AG09319 (cell line): ENCODE measurements around the gene RELB.

ENCODE experiments used
- DNase-seq: peaks from one replicate; pipeline ENCODE4 v3.0.0-alpha.2; 2010; ENCODE audit warnings: low read depth; ENCODE audit errors: extremely low read depth
- TF ChIP-seq, protein P1 (sequence below): IDR thresholded peaks from 2 replicates; pipeline ENCODE4 v1.5.1; 2011; ENCODE audit warnings: low read depth, mild to moderate bottlenecking, inconsistent platforms, low read length, moderate library complexity

The RELB gene

DNA sequence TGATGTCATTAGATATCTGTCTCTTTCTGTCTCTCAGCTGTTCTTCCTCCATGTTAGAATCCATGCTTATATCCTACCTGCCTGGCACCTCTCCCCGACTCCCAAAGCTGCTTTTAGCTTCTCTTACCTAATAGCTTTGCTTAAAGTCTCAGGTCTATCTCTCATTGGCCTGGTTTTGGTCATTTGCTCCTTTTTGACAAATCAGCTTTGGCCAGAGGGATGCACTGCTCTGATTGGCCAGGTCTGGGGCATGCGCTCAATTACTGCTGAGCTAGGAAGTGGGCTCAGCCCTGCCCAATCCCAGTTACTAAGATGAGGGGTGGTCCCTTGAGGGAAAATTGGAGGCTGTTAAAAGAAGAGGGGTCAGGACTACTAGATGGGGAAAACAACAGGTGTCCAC is 26.1 kb downstream of the RELB start:
- TF ChIP-seq, protein P1, sequence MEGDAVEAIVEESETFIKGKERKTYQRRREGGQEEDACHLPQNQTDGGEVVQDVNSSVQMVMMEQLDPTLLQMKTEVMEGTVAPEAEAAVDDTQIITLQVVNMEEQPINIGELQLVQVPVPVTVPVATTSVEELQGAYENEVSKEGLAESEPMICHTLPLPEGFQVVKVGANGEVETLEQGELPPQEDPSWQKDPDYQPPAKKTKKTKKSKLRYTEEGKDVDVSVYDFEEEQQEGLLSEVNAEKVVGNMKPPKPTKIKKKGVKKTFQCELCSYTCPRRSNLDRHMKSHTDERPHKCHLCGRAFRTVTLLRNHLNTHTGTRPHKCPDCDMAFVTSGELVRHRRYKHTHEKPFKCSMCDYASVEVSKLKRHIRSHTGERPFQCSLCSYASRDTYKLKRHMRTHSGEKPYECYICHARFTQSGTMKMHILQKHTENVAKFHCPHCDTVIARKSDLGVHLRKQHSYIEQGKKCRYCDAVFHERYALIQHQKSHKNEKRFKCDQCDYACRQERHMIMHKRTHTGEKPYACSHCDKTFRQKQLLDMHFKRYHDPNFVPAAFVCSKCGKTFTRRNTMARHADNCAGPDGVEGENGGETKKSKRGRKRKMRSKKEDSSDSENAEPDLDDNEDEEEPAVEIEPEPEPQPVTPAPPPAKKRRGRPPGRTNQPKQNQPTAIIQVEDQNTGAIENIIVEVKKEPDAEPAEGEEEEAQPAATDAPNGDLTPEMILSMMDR: no peak
- no peak for DNase-seq

DNA sequence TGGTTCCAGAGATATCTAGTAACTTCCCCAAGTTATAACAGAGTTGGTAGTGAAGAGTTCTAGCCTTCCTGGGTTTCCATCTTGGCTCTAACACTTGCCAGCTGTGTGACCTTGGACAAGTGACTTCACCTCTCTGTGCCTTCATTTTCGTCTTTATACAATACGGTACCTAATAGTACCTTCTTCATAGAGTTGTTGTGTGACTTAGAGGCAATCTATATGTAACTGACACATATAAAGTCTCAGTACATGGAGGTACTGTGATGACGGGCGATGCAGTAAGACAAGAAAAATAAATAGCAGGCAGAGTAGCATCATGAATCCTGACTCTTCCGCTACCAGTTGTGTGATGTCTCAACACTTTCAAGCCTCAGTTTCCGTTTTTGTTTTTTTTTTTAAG is 29.6 kb downstream of the RELB start:
- no peak for DNase-seq
- TF ChIP-seq, protein P1: no peak

DNA sequence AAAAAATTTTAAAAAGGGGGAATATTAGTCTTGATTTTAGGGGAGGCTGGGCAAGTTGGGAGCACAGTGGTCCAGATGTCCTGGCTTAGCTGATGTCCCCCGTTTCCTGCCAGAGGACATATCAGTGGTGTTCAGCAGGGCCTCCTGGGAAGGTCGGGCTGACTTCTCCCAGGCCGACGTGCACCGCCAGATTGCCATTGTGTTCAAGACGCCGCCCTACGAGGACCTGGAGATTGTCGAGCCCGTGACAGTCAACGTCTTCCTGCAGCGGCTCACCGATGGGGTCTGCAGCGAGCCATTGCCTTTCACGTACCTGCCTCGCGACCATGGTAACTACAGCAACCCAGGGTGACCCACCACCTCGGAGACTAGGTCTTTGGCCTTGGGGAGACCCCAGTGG is 31.2 kb downstream of the RELB start:
- no peak for DNase-seq

DNA sequence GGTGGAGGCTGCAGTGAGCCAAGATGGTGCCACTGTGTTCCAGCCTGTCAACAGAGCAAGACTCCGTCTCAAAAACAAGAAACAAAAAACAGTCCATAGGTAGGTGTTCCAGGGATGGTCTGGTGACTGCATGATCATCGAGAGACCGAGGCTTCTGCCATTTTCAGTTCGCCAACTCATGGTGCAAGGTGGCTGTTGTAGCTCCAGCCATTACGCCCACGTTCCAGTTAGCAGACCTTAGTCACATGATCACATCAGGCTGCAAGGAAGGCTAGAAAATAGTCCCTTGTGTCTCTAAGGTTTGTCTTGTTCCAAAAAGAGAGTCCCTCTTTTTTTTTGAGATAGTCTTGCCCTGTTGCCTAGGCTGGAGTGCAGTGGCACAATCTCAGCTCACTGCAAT is 34.5 kb downstream of the RELB start:
- TF ChIP-seq, protein P1: no peak
- DNase-seq: no peak

More for the DNA sequence above, 31.2 kb downstream of the RELB start:
- TF ChIP-seq, protein P1: no peak

DNA sequence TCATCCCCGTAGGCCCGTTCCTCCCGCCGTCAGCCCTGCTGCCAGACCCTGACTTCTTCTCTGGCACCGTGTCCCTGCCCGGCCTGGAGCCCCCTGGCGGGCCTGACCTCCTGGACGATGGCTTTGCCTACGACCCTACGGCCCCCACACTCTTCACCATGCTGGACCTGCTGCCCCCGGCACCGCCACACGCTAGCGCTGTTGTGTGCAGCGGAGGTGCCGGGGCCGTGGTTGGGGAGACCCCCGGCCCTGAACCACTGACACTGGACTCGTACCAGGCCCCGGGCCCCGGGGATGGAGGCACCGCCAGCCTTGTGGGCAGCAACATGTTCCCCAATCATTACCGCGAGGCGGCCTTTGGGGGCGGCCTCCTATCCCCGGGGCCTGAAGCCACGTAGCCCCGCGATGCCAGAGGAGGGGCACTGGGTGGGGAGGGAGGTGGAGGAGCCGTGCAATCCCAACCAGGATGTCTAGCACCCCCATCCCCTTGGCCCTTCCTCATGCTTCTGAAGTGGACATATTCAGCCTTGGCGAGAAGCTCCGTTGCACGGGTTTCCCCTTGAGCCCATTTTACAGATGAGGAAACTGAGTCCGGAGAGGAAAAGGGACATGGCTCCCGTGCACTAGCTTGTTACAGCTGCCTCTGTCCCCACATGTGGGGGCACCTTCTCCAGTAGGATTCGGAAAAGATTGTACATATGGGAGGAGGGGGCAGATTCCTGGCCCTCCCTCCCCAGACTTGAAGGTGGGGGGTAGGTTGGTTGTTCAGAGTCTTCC is 36.3 kb downstream of the RELB start:
- TF ChIP-seq, protein P1: no peak

DNA sequence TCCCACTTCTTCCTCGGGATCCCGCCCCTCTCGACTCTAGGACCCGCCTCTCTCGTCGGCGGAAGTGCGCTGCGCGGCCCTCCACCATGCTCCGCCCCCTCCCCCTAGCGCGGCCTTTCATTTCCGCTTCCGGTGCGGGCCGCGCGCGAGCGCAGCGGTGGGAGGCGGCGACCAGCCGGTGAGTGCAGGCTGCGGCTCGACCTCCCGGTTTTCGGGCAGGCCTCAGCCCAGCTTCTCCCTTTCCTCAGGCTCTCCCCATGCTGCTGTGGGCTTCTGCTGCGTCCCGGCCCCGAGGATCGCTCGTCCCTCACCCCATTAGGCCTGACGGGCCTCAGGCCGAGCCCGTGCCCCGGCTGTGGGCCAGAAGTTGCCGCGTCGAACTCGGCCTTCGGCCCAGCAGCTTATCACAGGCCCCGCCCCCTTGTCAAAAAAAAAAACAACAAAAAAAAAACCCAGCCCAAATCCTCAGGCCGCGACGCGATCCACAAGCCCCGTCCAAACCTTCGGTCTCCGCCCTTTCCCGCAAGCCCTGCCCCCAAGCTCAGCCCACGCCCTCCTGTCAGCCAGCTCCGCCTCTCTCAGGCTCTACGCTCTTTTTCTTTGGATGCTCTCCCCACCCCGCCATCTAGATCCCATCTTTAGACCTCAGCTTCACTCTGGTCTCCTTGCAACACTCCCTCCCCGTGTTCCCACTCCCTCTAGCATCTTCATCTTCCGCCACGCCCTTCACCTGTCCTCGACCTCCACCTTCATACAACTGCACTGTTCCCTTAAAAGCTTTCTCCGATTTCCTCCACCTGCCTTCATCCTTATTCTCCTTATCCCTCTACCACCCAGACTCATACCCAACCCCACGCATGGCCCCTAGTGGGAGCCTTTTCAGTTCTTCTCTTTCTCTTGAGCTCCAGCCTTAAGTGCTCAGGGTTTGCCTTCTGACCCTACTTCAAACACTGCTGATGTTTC is 37.9 kb downstream of the RELB start, which contains the start of gene CLASRP:
Gene CLASRP (plus strand): TSS at position 115 of the 963 bp plus-strand sequence. CDS start 1,168 bp downstream, outside the sequence.
- TF ChIP-seq, protein P1: no peak
- DNase-seq: peak; percentile 70

More for the DNA sequence above, 36.3 kb downstream of the RELB start:
- DNase-seq: no peak
